ENCODE data around the gene KCNMB2.

GRCh38 chr3:178778589-178778988, 242.4 kb downstream of the KCNMB2 start:
- TF ChIP-seq, protein P1, sequence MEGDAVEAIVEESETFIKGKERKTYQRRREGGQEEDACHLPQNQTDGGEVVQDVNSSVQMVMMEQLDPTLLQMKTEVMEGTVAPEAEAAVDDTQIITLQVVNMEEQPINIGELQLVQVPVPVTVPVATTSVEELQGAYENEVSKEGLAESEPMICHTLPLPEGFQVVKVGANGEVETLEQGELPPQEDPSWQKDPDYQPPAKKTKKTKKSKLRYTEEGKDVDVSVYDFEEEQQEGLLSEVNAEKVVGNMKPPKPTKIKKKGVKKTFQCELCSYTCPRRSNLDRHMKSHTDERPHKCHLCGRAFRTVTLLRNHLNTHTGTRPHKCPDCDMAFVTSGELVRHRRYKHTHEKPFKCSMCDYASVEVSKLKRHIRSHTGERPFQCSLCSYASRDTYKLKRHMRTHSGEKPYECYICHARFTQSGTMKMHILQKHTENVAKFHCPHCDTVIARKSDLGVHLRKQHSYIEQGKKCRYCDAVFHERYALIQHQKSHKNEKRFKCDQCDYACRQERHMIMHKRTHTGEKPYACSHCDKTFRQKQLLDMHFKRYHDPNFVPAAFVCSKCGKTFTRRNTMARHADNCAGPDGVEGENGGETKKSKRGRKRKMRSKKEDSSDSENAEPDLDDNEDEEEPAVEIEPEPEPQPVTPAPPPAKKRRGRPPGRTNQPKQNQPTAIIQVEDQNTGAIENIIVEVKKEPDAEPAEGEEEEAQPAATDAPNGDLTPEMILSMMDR (IDR thresholded peaks at IDR 0.05; ENCODE audit: borderline replicate concordance, extremely low read depth, low read length, poor library complexity, severe bottlenecking): no peak
- no peak for TF ChIP-seq EZH2 (IDR thresholded peaks at IDR 0.05; ENCODE audit: borderline replicate concordance, low read depth, low read length, severe bottlenecking)

All from DND-41 (cell line).